SK-N-MC (cell line): Measurements from ENCODE around the gene COL13A1.

Source experiments
- EZH2 ChIP-seq: fragments of 200-600 bp; sonication (generic); IDR thresholded peaks from one replicate; pipeline ENCODE4 v1.6.1; 2017; ENCODE audit warnings: antibody characterized with exemption
- FOXP2 ChIP-seq: optimal IDR thresholded peaks from 2 replicates; pipeline ENCODE3; 2011; ENCODE audit warnings: mild to moderate bottlenecking, moderate library complexity; ENCODE audit not compliant: insufficient read depth; ENCODE audit errors: extremely low read length, control extremely low read depth
- POLR2AphosphoS5 ChIP-seq: IDR thresholded peaks from 2 replicates; pipeline ENCODE4 v1.6.1; 2012; ENCODE audit warnings: mild to moderate bottlenecking, low read depth, low read length, borderline replicate concordance

GRCh38 chr10:69774596-69774995, 27.1 kb upstream of the COL13A1 start:
- TF ChIP-seq EZH2, result no peak
- TF ChIP-seq POLR2AphosphoS5, result no peak
- no peak for TF ChIP-seq FOXP2
